Gastroesophageal sphincter (tissue), 4 donors: ENCODE measurements around the gene GRM7. TPM values are rescaled to one million over a fixed set of nuclear protein-coding genes. Genes with fewer than 3 reads are reported as not detected.

Experiments
- ATAC-seq: fragments of 150-250 bp; one replicate; pipeline ENCODE4 v1.9.1; 2016; ENCODE audit warnings: mild to moderate bottlenecking, moderate library complexity
- H3K27ac ChIP-seq, 4 donors: fragments of 200-600 bp; sonication (generic) in 3 of 4; 1 replicate in 3 of 4; 2 replicates in 1 of 4; pipeline ENCODE4 v1.5.1; 2016 to 2019
- H3K27me3 ChIP-seq: fragments of 200-600 bp; sonication (generic); one replicate; pipeline ENCODE4 v1.5.1; 2019
- H3K36me3 ChIP-seq, 2 donors: fragments of 200-600 bp; sonication (generic); one replicate each; pipeline ENCODE4 v1.5.1; 2019; ENCODE audit warnings: control low read depth in 1 of 2
- H3K4me1 ChIP-seq, 3 donors: fragments of 200-600 bp; sonication (generic); 1 replicate in 2 of 3; 2 replicates in 1 of 3; pipeline ENCODE4 v1.5.1; 2016 to 2019; ENCODE audit warnings: control low read depth in 2 of 3
- H3K4me3 ChIP-seq, 2 donors: fragments of 200-600 bp; sonication (generic); one replicate each; pipeline ENCODE4 v1.5.1; 2019; ENCODE audit warnings: mild to moderate bottlenecking in 1 of 2, moderate library complexity in 1 of 2
- H3K9me3 ChIP-seq, 3 donors: fragments of 200-600 bp; sonication (generic); one replicate each; pipeline ENCODE4 v1.5.1; 2017 to 2019; ENCODE audit warnings: control low read depth in 2 of 3
- CTCF ChIP-seq, 4 experiments: fragments of 200-600 bp in 2 of 4; fragments of 450-650 bp in 2 of 4; sonication (generic) in 1 of 4; IDR thresholded peaks; one replicate each; pipeline ENCODE4 v1.5.1; 2017 to 2019; ENCODE audit warnings: antibody characterized with exemption in 4 of 4, mild to moderate bottlenecking in 2 of 4, moderate library complexity in 2 of 4
- EP300 ChIP-seq: sonication (generic); formaldehyde crosslinking; IDR thresholded peaks from one replicate; pipeline ENCODE4 v1.6.1; 2017; ENCODE audit warnings: antibody characterized with exemption, mild to moderate bottlenecking
- POLR2A ChIP-seq, 2 donors: fragments of 450-650 bp; IDR thresholded peaks; one replicate each; pipeline ENCODE4 v1.6.1; 2017; ENCODE audit warnings: antibody characterized with exemption in 2 of 2, mild to moderate bottlenecking in 2 of 2, moderate library complexity in 1 of 2
- POLR2AphosphoS5 ChIP-seq: sonication (generic); formaldehyde crosslinking; IDR thresholded peaks from one replicate; pipeline ENCODE4 v1.6.1; 2017; ENCODE audit warnings: antibody characterized with exemption
- WGBS, 2 donors: methylation state at CpG; one replicate each; pipeline ENCODE4 v1.1.5; 2018; ENCODE audit warnings: low coverage in 1 of 2; 5-methylcytosine and 5-hydroxymethylcytosine counted together
- total RNA-seq, 4 donors: library from RNA; depleted of rRNA; stranded (reverse); fragments of >200 nt; gene quantifications; one replicate each; pipeline ENCODE4 v1.1.0, GENCODE V29; 2016

The GRM7 gene
- total RNA-seq, 4 donors from 2014 or later: 0.40 to 7.6 TPM; not detected in 2

- TF ChIP-seq CTCF (IDR thresholded peaks at IDR 0.05) (no peak), POLR2A (IDR thresholded peaks at IDR 0.05) (no peak), POLR2AphosphoS5 (no peak), EP300 (no peak)
- H3K4me1 ChIP-seq: no peaks in the 10 kb centered on the region
- no peak overlapping the region for H3K4me3 ChIP-seq
- no peaks in the 10 kb centered on the region for H3K36me3 ChIP-seq
- no peaks in the 10 kb centered on the region for H3K9me3 ChIP-seq
- H3K27me3 ChIP-seq: no peaks in the 10 kb centered on the region
- WGBS, 2 donors: 33 to 100% methylated on average over 1 of the region's 1 CpG
- ATAC-seq: no peak
- H3K27ac ChIP-seq: no peak overlapping the region
These were observed 702.0 kb downstream of the GRM7 start for GRCh38 chr3:7562892-7563291.

- Histone ChIP-seq H3K27me3 (no peaks in the 10 kb centered on the region), H3K36me3 (no peaks in the 10 kb centered on the region), H3K27ac (no peak overlapping the region), H3K9me3 (peaks cover 0 to 3% (median 0%) of the 10 kb centered on the region in 3 donors), H3K4me1 (no peaks in the 10 kb centered on the region), H3K4me3 (no peak overlapping the region)
- ATAC-seq: no peak
- 45 to 86% methylated on average over 2 of the region's 2 CpGs for WGBS, 2 donors
- TF ChIP-seq POLR2AphosphoS5 (no peak), EP300 (no peak), CTCF (IDR thresholded peaks at IDR 0.05) (no peak), POLR2A (IDR thresholded peaks at IDR 0.05) (no peak)
These were observed 704.7 kb downstream of the GRM7 start for GRCh38 chr3:7565574-7565973.

GRCh38 chr3:7567160-7567559, 706.2 kb downstream of the GRM7 start:
- TF ChIP-seq CTCF (IDR thresholded peaks at IDR 0.05): no peak
- no peak for TF ChIP-seq EP300
- TF ChIP-seq POLR2A (IDR thresholded peaks at IDR 0.05): no peak
- no peak for TF ChIP-seq POLR2AphosphoS5
- Histone ChIP-seq H3K27ac (no peak overlapping the region), H3K36me3 (no peaks in the 10 kb centered on the region), H3K4me3 (no peak overlapping the region), H3K9me3 (peaks cover 0 to 7% (median 0%) of the 10 kb centered on the region in 3 donors), H3K4me1 (no peaks in the 10 kb centered on the region), H3K27me3 (no peaks in the 10 kb centered on the region)
- no peak for ATAC-seq

- H3K27ac ChIP-seq: no peak overlapping the region
- TF ChIP-seq POLR2AphosphoS5: no peak
- TF ChIP-seq CTCF (IDR thresholded peaks at IDR 0.05): no peak
- TF ChIP-seq POLR2A (IDR thresholded peaks at IDR 0.05): no peak
- no peak for TF ChIP-seq EP300
- 100% methylated on average over 2 of the region's 34 CpGs; no CpG with 5 or more reads in 1 of the 2 donors for WGBS, 2 donors
- no peaks in the 10 kb centered on the region for H3K36me3 ChIP-seq
- no peak overlapping the region for H3K4me3 ChIP-seq
- peaks cover 0 to 7% (median 0%) of the 10 kb centered on the region in 3 donors for H3K9me3 ChIP-seq
- H3K27me3 ChIP-seq: no peaks in the 10 kb centered on the region
- no peak for ATAC-seq
- no peaks in the 10 kb centered on the region for H3K4me1 ChIP-seq
These were observed 707.7 kb downstream of the GRM7 start for GRCh38 chr3:7568526-7569184.

GRCh38 chr3:7573330-7573729, 712.4 kb downstream of the GRM7 start:
- Histone ChIP-seq H3K9me3 (peaks cover 0 to 7% (median 0%) of the 10 kb centered on the region in 3 donors), H3K27ac (no peak overlapping the region), H3K4me1 (no peaks in the 10 kb centered on the region), H3K4me3 (no peak overlapping the region), H3K27me3 (no peaks in the 10 kb centered on the region), H3K36me3 (no peaks in the 10 kb centered on the region)
- 19 to 64% methylated on average over 2 of the region's 2 CpGs for WGBS, 2 donors
- ATAC-seq: no peak
- TF ChIP-seq EP300: no peak
- no peak for TF ChIP-seq POLR2AphosphoS5
- no peak for TF ChIP-seq CTCF (IDR thresholded peaks at IDR 0.05)
- TF ChIP-seq POLR2A (IDR thresholded peaks at IDR 0.05): no peak
